Liver (tissue), 3 donors: ENCODE data around the gene HRH1.

ENCODE experiments used
- HNF4A ChIP-seq, 2 donors: conservative IDR thresholded peaks; 2 replicates each; pipeline ENCODE4 v1.6.1; 2016; ENCODE audit warnings: antibody characterized with exemption in 2 of 2, mild to moderate bottlenecking in 2 of 2
- RAD21 ChIP-seq, 2 donors: IDR thresholded peaks; 2 replicates each; pipeline ENCODE4 v1.6.1; 2016; ENCODE audit warnings: antibody characterized with exemption in 2 of 2, mild to moderate bottlenecking in 2 of 2
- SP1 ChIP-seq: IDR thresholded peaks from 2 replicates; pipeline ENCODE4 v1.6.1; 2018; ENCODE audit warnings: antibody characterized with exemption, mild to moderate bottlenecking
- TF ChIP-seq, protein P1 (sequence below): fragments of 150-350 bp; IDR thresholded peaks from 2 replicates; pipeline ENCODE4 v1.5.1; 2017; ENCODE audit warnings: improper control_type of control experiment, low read depth, low read length; ENCODE audit not compliant: missing input control
- donor health status: healthy.
- donor health status: healthy.

DNA sequence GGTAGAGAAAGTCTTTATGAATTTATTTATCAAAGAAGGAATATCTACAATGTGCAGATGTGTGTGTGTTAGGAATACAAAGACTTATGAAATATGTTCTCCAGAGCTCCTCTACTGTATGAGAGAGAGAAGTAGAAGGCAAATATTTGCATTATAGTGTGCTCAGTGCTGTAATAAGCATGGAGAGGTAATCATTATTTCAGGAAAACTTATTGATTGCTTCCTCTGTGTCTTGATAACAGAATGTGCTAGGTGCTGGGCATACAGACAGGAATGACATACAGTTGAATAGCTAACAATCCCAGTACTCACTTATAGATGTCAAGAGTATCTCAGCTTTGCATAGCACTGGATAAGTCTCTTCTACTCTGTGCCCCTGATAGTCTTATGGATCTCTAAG, 148.2 kb downstream of the HRH1 start:
- TF ChIP-seq SP1 (no peak), RAD21 (IDR thresholded peaks at IDR 0.05) (no peak), HNF4A (conservative IDR thresholded peaks at IDR 0.05) (no peak)
- TF ChIP-seq, protein P1, sequence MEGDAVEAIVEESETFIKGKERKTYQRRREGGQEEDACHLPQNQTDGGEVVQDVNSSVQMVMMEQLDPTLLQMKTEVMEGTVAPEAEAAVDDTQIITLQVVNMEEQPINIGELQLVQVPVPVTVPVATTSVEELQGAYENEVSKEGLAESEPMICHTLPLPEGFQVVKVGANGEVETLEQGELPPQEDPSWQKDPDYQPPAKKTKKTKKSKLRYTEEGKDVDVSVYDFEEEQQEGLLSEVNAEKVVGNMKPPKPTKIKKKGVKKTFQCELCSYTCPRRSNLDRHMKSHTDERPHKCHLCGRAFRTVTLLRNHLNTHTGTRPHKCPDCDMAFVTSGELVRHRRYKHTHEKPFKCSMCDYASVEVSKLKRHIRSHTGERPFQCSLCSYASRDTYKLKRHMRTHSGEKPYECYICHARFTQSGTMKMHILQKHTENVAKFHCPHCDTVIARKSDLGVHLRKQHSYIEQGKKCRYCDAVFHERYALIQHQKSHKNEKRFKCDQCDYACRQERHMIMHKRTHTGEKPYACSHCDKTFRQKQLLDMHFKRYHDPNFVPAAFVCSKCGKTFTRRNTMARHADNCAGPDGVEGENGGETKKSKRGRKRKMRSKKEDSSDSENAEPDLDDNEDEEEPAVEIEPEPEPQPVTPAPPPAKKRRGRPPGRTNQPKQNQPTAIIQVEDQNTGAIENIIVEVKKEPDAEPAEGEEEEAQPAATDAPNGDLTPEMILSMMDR, result no peak
